Measurements from ENCODE around the gene CHEK2.
"Not testable (repeated sequence)": the region's sequence is repeated elsewhere in the genome, so short reads cannot be mapped to it uniquely, and the experiment has no call there.

Gene CHEK2

DNA sequence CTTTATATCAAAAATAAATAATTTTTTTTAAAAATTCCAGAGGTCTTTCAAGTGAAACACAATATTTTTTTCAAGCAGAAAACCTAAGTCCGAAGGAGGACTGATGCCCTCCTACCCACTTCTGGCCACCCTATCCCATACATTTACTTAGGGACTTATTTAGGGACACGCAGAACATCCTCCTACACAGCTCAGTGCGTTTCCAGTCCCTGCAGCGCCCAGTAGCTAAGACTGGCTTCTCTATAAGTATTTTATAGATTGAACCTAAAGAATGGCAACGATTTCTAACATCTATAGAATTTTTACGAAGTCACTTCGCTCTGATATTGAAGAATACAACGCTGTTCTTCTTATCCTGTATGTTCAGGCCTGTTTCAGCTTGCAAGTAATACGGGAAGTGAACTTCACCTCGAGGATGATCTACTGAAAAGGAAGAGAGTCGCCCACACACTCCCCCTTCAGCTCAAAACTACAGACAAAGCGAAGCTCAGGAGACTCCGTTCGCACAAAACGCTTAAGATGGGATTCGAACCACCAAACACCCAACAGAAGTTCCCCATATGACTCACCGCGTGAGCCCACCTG, 328 bp downstream of the CHEK2 start:
- DNase-seq: no peak

GRCh38 chr22:28738876-28739275, 2.7 kb downstream of the CHEK2 start:
- not testable (repeated sequence) for DNase-seq

DNA sequence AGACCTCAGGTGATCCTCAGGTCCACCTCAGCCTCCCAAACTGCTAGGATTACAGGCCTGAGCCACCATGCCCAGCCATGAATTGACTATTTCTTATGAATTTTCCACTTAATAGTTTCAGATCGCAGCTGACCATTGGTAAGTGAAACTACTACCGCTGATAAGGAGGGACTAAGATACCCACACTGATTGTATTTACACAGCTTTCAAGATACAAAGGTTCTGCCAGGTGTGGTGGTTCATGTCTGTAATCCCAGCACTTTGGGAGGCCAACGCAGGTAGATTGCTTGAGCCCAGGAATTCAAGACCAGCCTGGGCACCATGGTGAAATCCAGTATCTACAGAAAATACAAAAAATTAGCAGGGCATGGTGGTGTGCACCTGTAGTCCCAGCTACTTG, 3.9 kb downstream of the CHEK2 start:
- no peak for DNase-seq

DNA sequence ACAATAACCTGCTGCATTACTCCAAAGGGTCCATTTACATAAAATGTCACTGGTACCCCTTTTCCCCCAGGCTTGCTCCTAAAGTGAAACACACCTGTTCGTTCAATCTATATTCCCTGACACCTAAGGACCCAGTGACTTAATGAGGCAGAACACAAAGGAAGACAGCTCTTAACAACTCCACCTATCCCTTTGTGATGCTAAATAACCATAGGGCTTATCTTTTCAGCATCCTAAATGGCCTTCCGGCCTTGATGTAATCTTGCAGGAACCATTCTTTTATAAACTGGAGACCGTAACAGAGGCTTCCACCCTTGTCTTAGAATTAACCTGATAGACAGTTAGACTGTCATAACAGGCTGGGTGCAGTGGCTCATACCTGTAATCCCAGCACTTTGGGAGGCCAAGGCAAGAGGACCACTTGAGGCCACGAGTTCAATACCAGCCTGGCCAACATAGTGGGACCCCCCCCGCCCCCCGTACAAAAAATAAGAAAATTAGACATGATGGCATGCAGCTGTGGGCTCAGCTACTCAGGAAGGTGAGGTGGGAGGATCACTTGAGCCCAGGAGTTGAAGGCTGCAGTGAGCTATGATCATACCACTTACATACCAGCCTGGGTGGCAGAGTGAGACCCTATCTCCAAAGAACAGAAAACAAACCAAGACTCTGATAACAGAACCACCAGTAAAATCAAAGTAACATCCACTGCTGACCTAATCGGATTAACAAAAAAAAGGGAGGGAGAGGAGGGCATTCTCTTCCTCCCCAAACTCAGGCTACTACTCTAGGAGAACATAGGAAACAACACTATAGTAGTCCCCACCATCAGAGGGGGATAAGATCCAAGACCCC, 5.1 kb downstream of the CHEK2 start:
- DNase-seq: no peak

- no peak for DNase-seq
These were observed 7.2 kb downstream of the CHEK2 start for GRCh38 chr22:28734393-28734792.

- DNase-seq: no peak
These were observed 11.4 kb downstream of the CHEK2 start for GRCh38 chr22:28730179-28730578.

DNA sequence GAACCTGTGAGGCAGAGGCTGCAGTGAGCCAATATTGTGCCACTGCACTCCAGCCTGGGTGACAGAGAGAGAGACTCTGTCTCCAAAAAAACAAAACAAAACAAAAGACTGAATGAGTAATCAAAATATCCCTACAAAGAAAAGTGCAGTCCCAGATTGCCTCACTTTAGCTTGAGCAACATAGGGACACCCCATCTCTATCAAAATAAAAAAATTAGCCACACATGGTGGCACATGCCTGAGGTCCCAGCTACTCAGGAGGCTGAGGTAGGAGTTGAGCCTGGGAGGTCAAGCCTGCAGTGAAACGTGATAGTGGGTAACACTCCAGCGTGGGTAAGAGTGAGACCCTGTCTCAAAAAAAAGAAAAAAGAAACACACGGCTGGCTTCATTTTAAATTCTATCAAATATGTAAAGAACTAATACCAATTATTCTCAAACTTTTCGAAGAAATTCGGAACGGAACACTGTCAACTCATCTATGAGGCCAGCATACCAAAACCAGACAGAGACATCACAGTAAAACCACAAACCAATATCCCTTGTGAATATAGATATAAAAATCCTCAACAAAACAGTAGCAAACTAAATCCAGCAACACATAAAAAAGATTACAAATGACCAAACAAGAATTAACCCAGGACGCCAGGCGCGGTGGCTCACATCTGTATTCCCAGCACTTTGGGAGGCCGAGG, 12.9 kb downstream of the CHEK2 start:
- DNase-seq: no peak

DNA sequence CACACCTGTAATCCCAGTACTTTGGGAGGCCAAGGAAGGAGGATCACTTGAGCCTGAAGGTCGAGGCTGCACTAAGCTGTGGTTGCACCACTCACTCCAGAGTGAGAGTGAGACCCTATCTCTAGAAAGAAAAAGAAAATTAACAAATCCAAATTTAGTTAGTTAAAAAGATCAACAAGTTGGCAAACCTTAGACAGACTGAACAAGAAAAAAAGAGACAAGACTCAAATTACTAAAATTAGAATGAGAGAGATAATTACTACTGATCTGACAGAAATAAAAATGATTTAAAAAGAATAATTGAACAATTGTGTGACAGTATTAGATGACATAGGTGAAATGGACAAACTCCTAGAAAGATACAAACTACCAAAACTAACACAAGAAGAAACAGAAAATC, 13.6 kb downstream of the CHEK2 start:
- DNase-seq: no peak

- DNase-seq: no peak
These were observed 23.6 kb downstream of the CHEK2 start for GRCh38 chr22:28718044-28718443.

DNA sequence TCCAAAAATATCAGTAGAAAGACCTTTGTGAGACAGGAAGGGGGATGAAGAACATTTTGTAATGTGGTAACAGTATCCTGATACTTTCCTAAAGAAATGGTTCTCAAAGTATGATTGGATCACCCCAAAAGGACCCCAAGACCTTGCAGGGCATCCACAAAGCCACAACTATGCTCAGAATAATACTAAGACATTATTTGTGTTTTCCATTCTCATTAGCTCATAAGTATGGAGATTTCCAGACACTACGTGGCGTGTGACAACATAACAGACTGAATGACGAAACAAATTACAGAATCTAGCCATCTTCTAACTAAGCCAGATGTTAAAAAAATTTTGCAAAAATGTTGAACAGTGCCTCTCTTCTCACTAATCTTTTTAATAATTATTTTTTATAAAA, 24.9 kb downstream of the CHEK2 start:
- DNase-seq: no peak

GRCh38 chr22:28715611-28716010, 26.0 kb downstream of the CHEK2 start:
- DNase-seq: no peak

GRCh38 chr22:28714043-28714628, 27.5 kb downstream of the CHEK2 start:
- DNase-seq: peak in 1 of 2 donors; percentile 2

DNA sequence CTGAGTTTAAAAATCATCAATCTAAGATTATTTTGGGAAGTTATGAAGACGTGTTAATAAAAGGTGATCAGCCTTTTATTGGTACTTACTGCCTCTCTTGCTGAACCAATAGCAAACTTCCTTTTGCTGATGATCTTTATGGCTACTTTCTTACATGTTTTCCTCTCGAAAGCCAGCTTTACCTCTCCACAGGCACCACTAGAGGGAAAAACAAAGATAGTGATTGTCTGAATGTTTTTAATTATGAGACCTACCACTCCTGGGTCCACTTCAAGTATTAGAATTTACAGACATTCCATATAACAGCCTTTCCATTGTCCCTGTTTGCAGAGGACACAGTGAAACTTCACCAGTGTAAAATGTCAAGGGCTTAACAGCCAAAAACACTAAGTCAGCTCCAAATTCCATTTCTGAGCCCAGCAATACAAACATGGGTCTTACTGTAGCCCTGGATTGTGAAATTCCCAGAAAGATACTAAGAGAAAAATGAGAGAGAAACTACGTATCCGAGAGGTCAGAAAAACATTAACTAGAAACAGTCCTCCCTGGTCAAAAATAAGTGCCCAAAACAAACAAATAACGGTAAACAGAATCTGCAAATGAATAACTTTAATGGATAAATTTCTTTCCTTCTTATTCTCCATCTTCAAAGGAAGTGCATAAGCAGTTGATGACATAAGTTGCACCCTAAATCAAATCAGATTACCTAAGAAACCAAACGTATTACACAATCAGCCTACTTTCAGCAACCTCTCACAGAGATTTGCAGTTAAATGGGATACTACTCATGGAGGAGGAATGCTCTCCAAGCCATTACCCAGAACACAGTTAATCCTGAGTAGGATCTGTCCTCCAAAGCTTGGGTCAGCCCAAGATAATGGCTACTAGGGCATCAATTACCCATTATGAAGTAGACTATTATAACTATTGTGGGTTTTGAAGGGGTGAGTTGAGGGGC, 29.5 kb downstream of the CHEK2 start:
- no peak for DNase-seq

DNA sequence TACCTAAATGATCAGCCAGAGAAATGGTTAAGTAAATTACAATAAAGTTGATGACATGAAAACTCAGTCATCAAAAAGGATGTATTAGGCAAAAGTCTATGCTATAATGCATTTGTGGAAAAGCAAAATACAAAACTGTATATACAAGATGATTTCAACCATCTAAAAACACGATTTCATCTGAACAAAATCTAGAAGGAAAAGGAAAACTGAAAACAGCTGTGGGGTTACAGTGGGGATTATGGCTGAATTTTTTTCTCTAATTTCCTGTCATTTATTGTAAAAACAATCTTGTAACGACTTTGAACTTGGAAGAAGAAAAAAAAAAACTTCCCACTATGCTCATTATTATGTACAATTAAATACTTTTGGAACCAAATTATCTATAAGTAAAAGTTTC, 30.3 kb downstream of the CHEK2 start:
- DNase-seq: no peak

DNA sequence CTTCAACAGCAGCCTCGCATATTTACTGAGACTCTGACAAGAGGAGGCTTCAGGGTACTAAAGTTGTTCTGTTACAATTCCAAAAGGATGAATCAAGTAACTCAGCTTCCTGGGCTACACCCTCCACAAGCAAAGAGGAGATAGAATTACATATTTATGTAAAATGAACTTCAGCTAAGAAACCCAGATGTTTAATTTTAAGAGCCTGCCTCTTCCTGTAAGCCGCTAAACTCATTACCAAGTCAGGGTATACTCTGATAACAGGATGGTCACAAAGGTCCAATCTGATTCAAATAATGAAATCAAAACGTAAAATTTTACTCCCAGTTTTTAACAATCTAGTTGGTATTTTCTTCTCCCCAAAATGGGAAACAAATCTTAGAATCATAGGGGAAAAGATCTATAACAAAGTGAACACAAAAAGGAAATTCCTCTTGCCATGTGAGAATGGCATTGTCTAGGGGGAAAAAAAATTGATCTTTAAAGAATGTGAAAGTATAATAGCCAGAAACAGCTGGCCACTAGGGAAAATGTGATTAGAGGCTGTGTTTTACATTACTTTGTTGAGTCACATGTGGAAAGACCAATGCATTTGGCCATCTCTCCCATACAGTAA, 30.9 kb downstream of the CHEK2 start:
- DNase-seq: no peak

DNA sequence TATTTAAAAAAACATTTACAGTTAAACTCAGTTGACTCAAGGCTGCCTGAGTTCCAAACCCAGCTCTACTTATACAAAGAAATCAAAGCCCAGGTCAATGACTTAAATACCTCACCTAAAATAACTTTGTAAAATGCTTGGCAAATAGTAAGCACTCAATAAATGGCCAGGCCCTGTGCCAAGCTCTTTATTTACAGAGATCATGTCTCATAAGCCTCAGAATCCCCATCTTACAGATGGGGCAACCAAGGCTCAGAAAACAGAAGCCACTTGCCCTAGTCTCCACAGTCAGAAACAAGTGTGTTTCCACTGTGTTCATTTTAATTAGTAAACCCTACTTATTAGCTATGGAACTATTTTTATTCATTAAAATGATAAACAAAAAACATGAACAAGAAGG, 31.5 kb downstream of the CHEK2 start:
- DNase-seq: no peak

DNA sequence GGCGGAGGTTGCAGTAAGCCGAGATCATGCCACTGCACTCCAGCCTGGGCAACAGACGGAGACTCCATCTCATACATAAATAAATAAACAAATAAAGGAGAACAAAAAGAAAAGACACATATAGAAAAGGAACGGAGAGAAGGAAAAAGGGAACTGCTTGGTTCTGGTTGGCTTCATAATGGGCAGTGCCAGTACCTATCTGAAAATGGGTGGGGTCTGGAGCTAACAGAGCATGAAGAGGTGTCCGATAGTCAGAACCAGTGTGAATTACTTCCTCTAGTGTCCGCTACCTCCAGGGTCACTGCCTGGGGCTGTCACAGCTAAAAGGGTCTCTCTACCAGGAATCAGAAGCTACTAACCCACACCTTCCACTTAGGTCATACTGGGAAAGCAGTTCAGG, 34.8 kb downstream of the CHEK2 start:
- DNase-seq: peak in 1 of 2 donors; percentile 6

- no peak for DNase-seq
These were observed 38.2 kb downstream of the CHEK2 start for GRCh38 chr22:28703436-28703835.

DNA sequence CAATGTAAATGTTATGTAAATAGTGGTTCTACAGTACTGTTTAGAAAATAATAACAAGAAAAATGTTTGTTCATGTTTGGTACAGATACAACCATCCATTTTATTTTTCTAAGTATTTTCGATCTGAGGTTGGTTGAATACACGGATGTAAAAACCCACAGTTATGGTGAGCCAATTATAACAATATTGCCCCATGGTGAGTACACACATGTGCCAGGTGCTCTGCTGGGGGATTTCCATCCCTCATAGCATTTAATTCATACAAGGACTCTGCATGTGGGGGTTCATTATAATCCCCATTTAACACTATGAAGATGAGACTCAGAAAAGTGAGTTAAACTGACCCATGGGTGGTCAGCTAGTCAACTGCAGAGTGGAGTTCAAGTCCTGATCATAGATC, 38.7 kb downstream of the CHEK2 start:
- DNase-seq: no peak

DNA sequence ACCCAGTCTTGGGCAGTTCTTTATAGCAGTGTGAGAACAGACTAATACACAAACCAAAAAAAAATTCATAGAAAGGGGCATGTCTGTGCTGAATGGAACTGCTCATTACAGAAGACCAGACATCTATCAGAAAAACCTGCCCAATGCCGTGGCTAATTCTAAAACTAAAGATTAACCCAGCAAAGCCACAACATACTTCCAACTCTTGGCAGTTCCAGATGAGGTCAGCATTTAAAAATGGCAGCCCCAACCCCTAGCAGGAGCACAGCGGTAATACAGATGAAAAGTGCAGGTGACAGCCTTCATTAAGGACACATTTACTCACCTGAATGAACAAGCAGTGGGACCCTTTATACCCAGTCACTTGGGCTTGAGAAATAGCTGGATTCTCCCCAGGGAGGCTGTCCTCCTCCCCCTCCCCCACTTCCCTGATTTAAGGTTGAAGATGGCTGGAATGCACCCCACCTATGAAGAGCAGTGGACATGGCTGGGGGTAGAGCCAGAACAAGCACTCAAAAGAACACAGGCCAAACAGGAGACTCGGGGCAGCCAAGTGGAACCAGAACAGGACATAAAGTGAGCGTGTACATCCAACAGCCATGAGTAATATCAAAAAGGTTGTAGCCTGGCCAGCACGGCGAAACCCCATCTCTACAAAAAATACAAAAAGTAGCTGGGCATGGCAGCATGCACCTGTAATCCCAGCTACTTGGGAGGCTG, 48.4 kb downstream of the CHEK2 start:
- not testable (repeated sequence) for DNase-seq

- not testable (repeated sequence) for DNase-seq
These were observed 51.8 kb downstream of the CHEK2 start for GRCh38 chr22:28689796-28690195.

All from CD4-positive, alpha-beta T cell treated with Interleukin-1 beta for 1 hour (primary cell).